KBM-7 (cell line): Measurements from ENCODE around the gene HMGXB4.
"Not testable (repeated sequence)": the region's sequence is repeated elsewhere in the genome, so short reads cannot be mapped to it uniquely, and the experiment has no call there.

Experiments used
- DNase-seq: peaks from one replicate; pipeline ENCODE4 v3.0.0-alpha.2; 2015
- in situ Hi-C: fragments of 300-500 bp; cut with MboI; formaldehyde crosslinking; loops from 2 replicates; pipeline ENCODE4 v1.14.3; 2020; ENCODE audit warnings: low sequenced_read_pairs, low pct_unique_long_range_greater_than_20kb, mixed read lengths

Gene HMGXB4

DNA sequence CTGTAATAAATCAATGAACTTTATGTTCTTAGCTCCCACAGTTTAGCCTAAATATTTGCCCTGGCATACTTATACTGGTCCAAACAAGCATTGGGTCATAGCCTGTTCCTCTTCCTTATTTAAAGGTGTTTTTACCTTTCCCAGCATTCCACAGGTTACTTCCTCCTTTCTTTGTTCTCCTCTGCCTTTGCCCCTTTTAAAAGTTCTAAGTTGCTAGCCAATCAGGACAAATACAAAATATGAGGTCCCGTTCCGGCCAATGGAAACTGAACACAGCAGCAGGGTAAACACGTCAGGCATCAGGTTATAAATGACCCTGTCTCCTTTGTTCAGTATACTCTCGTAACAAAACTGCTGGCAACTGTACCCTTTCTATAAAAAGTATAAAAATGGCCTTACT is 12.8 kb upstream of the HMGXB4 start:
- DNase-seq, in situ Hi-C loops: not testable (repeated sequence)

DNA sequence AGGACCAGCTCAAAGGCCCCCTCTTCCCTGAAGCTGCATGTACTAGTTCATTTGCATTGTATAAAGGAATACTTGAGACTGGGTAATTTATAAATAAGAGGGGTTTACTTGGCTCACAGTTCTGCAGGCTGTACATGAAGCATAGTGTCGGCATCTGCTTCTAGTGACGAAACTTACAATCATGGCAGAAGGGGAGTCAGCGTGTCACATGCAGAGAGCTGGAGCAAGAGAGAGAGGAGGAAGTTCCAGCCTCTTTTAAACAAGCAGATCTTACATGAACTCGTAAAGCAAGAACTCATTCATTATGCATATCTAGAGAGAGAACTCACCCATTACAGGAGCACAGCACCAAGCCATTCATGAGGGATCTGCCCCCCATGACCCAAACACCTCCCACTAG is 7.1 kb upstream of the HMGXB4 start:
- no peak for DNase-seq
- in situ Hi-C loops = no loop called here

DNA sequence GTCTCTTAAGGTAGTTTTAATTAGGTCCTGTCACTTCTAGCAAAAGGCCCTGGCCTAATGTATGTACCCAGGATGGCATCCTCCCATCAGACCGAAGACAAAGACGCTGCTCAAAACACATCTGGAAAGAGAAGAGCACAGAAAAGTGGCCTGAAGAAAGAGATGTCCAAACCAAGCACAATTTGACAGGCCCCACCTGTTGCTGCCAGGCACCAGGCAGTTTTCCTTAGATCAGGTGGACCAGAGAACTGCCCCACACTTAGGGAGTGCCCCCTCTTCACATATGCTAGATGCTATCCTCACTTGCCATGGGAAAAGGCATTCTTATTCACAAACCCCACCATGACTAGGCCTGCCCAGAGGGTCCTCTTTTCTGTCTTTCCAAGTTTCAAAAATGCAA is 3.3 kb upstream of the HMGXB4 start:
- no peak for DNase-seq
- in situ Hi-C loops = no loop called here

DNA sequence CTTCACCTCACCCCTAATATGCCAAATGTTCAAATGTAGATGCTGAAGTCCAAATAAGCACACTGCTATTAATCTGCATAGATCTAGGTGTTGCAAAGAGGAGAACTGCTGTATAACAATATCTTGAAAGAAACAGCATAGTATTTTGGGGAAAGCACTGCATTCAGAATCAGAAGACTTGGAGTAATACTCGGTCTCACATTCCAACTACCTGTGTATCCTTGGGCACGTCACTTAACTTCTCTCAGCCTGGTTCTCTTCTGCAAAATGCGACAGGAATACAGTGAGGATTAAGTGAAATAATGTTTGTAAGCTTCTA is 332 bp upstream of the HMGXB4 start:
- DNase-seq = no peak
- in situ Hi-C loops = no loop called here

DNA sequence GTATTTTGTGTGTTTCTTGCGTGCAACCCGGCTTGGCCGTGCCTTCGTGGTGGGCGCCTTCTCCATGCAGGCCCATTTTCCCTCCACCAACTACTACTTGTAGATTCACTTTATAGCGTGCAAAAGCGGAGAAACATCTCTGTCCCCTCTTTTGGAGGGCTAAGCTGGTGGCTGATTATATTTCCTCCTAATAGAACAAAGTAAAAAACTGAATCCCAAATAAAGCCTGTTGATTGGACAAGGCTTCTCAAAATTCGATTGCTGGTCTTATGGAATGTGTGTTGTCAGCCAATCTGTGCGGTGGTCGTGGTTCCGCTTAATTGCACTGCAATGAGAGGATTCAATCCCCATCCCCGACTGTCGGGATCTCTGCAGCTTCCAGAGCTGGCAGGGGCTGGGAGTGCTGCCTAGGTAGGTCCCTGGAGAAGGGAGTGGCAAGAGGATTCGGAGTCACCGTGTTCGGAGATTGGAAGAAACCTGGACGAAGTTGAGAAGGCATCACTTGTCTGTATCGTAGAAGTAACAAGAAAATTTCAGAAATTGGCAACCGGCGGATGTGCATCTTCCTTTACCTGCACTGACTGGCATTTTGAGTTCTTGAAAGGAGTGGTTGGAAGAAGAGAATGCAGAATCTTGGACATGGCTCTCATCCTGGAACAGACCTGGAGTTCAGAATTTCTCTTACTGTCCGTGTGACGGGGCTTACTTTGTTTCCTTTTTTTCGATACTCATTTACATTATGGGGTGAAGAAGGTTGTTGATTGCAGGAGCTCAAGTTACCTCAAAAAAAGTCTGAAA is 1.1 kb downstream of the HMGXB4 start:
- in situ Hi-C loops = no loop called here

DNA sequence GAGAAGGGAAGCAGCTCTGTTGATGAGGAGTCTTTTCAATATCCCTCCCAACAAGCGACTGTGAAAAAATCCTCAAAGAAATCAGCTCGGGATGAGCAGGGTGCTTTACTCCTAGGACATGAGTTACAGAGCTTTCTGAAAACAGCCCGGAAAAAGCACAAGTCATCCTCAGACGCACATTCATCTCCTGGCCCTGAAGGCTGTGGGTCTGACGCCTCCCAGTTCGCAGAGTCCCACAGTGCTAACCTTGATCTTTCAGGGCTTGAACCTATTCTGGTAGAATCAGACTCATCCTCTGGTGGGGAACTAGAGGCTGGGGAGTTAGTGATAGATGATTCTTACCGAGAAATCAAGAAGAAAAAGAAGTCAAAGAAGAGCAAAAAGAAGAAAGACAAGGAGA is 7.7 kb downstream of the HMGXB4 start:
- no peak for DNase-seq
- in situ Hi-C loops = no loop called here

More for the DNA sequence above, 1.1 kb downstream of the HMGXB4 start:
- DNase-seq = peak; percentile 40

DNA sequence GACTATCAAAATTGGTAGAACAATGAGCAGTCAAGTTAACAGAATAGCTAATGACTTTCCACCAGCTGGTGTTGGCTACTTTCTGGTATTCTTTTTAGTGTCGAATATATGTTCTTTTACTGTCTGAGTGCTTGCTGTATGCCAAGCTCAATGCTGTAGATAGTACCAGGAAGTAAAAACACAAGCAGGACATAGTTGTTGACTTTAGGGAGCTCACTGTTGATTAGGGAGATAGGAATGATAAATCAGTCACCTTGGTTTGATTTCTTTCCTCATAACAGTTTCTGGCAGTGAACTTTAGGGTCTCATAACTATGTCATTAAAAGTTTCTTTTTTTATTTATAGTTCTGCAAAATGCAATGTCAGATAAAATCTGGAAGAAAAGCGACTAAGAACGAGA is 9.0 kb downstream of the HMGXB4 start:
- in situ Hi-C loops = no loop called here
- no peak for DNase-seq

DNA sequence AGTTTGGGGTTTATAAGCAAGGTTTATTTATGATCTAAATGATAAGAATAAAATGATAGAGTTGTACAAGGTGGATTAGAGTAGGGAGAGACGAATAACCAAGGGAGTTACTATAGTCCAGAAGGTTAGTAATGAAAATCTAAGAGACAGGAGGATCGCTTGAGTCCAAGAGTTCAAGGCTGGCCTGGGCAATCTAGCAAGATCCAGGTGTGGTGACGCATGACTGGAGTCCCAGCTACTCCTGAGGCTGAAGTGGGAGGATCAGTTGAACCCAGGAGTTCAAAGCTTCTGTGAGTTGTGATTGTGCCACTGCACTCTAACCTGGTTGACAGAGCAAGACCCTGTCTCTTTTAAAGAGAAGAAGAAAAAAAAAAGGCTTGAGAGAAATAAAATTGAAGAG is 12.3 kb downstream of the HMGXB4 start:
- in situ Hi-C loops = no loop called here
- DNase-seq = no peak

DNA sequence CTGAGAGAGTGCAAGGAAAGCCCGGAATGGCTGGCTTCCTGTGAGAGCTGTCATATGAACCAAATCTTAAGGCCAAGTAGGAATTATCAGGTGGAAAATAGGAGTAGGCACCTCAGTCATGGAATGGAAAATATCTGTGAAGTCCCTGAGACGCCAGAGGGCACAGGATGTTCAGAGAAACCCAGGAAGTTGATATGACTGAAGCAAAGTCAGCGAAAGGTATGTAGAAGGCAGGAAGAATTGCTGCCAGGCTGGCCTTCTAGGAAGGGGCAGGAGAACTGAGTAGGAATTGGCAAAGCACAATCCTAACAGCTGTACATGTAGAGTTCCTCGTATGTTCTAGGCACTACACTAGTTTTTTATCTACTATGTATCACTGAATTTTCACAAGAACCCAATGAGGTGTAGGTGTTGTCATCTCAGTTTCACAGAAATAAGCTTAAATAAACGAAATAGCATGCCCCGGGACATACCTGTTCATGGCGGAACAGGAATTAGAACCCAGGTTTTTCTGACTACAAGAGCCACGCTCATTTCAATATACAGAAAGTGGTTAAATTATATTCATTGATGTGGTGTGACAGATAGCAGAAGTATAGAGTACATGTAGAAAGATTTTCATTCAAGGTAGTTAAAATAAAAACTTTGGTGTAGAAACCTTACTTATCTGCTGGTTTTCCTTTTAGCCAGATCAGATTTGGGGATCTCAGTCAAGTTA is 17.0 kb downstream of the HMGXB4 start:
- in situ Hi-C loops = no loop called here
- no peak for DNase-seq

DNA sequence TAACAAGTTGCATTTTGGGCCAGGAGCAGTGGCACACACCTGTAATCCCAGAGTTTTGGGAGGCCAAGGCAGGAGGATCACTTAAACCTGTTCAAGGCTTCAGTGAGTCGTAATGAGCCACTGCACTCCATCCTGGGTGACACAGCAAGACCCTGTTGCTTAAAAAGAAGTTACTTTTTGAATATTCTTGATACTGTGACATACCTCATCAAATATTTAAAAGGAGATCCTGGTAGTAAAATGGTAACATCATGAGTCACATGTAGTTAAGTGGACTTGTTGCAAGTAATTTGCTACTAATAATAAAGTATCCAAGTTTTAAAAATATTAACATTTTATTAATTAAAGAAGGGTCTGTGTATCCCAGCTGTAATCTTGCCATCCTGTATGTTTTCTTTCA is 18.3 kb downstream of the HMGXB4 start:
- in situ Hi-C loops = no loop called here
- no peak for DNase-seq

DNA sequence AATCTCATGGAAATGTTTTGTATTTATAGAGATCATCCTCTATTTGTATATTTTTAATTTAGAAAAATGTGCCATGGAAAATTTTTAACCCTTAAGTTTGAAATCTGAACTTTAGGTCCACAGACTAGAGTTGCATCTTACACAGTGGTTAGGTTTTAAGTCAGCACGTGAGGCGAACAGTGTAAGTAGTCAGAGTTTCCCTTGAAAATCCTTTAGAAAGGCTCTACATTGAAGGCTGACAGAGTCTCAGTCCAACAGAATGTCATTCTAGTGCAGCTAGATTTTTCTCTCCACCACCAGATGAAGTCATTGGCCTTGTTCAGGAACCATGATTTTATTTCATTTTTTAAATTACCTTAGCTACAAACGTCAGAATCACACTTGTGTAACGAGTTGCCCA is 18.7 kb downstream of the HMGXB4 start:
- in situ Hi-C loops = no loop called here
- no peak for DNase-seq

DNA sequence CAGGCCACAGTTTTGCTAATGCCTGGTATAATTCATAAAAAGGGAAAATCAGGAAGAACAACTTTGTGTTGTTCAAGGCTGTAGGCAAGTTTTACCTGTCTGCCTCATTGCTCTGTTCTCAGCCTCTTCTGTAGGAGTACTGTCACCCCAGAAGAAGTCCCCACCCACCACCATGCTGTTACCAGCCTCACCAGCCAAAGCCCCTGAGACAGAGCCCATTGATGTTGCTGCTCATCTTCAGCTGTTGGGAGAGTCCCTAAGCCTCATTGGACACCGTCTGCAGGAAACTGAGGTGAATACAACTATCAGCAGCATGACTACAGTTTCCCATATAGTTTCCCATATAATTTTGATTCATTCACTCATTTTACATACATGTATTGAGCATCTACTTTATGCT is 30.8 kb downstream of the HMGXB4 start:
- in situ Hi-C loops = no loop called here
- DNase-seq = no peak

DNA sequence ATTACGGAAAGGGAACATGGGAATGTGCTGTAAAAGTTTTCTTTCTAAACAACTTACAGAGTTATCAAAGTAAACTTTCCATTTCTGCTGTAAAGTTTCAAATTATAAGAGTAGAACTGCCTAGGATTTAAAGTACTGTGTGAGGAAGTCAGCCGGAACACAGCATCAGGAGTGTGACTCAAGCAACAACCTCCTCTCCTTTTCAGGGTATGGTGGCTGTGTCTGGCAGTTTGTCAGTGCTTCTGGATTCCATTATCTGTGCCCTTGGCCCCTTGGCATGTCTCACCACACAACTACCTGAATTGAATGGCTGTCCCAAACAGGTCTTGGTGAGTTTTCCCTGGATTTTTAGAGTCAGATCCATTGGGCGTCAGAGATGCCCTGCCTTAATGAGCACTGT is 35.5 kb downstream of the HMGXB4 start:
- in situ Hi-C loops = no loop called here
- DNase-seq = no peak

DNA sequence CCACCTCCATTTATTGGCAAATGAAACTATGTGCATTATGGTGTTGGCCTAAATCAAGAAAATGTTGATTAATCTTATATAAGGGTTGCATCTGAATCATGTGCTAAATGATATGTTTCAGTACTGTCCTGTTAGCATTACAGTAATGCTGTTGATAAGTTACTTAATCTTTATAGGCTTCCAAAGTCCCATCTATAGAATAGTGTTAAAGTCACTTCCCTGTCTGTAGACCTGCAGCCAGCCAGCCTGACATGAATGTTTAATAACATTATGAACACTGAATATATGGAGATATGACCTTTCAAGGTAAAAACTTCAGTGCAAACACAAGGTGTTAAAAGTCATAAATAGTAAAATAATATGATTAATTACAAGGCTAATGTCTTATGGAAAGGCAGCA is 38.8 kb downstream of the HMGXB4 start:
- DNase-seq = no peak
- in situ Hi-C loops = no loop called here

DNA sequence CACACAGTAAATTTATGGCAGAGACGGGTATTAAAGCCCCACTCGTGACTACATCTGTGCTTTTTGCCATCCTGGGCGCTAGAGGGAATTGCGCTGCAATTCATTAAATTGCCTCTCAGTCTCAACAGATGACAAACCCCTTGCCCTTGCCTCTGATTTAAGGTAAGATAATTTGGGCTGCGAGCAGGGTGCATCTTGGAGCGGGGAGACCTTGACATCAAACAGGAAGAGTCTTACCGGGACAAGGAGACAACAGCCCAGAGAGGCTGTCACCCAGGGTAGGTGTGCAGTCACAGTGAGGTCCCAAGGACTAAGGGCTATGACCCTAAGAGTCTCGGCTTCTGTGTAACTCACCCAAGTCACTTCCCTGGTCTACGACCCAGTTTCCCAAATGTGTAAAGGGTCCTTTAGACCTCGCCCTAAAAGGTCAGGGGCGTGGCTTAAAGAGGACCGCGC is 42.0 kb downstream of the HMGXB4 start:
- in situ Hi-C loops = no loop called here
- no peak for DNase-seq

DNA sequence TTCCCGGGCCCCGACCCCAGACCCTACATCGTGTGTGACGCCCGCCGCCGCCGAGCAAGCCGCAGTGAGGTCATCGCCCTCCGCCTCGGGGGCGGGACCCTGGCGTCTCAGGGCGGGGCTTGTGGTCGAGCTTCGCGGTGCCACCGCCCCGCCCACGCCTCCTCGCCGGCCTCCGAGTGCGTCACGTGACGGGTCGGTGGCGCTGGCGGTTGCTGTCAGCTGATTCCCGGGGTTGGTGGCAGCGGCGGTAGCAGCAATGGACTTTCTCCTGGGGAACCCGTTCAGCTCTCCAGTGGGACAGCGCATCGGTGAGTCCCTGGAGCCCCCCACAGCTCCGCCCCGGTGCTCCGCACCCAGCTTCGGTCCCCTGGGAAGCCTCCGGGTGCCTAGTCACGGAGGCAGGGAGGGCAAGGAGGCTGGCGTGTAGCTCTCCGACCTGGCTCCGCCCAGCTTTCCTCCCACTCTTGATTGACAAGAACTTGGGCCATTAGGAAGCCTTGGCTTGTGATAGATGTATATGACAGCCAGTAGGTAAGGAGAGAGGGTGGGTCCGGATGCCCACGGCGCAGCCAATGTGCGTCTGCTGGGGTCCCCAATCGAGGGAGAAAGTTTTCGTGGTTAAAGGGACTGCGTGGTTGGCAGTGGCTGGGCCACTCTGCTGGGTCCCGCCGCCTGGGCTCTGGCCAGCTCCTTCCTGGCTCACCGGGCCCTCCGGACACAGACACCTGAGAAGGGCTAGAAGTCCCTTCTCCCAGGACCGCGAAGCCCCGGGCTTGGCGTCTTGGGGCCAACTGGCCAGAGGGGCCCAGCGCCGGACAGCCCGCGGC is 42.6 kb downstream of the HMGXB4 start, which contains the start of gene TOM1:
Gene TOM1 (plus strand): TSS at position 222 of the 827 bp plus-strand sequence. CDS start 35 bp downstream, at position 257.
- peak; percentile 98 for DNase-seq
- in situ Hi-C loops = no loop called here

DNA sequence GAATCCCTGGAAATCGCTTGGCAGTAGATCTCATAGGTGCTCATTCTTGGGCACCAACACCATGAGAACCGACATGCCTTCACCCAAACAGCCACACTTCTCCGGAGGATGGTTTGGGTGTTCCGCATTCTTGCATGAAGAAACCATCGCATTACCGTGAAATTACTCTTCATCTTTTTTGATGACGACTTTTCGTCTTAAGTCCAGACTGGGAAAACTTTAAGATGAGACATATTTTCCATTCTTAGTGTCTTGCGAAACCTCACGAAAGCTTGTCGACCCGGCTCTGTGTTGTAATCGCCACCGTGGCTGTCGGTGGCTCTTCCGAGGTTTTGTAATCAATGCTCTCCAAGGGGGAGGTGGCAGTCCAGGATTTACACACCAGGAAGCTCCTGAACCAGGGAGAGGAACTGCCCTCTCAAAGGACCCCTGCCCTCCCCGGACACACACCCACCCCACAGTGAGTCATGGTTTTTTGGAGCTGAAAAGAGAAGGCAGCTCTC is 44.1 kb downstream of the HMGXB4 start:
- in situ Hi-C loops = no loop called here
- DNase-seq = peak; percentile 79

DNA sequence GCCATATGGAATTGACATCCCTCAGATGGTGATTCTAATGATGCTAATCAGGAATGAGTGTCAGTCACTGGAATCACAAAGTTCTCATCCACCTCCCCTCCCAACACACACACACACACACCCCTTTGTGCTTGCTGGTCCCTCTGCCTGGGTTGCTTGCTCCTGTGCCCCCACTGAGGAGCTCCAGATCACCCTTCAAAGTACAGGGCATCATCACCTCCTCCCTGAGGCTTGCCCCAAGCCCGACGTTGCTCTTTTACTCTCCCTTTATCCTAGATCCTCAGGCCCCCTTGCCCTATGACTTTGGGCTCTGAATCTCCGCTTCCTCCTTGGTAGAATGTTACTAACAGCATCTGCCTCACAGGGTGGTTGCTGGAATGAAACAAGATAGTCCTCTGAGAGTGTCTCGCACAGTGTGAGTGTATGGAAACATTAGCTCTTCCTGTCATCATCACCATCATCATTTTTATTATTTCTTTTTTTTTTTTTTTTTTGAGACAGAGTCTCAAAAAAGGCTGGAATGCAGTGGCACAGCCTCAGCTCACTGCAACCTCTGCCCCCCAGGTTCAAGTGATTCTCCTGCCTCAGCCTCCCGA is 45.8 kb downstream of the HMGXB4 start:
- in situ Hi-C loops = no loop called here
- no peak for DNase-seq

DNA sequence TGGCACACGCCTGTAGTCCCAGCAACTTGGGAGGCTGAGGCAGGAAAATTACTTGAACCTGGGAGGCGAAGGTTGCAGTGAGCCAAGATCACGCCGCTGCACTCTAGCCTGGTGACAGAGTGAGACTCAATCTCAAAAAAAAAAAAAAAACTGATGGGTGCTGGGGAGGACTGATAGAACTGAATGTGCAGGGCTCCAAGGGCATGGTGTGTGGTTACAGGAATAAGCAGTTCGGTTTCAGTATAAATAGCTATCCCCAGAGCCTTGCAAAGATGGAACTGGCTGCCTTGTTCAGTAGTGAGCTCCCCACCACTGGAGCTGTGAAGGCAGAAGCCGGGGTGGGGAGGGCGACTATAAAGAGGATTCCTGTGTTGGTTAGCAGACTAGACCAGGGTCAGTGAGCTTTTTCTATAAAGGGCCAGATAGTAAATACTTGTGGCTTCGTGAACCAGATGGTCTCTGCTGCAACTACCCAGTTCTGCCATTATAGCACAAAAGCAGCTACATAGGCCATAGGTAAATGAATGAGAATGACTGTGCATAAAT is 48.3 kb downstream of the HMGXB4 start:
- in situ Hi-C loops = no loop called here
- no peak for DNase-seq
